K562 (cell line): ENCODE data around the gene AFF1. TPM values are rescaled to one million over a fixed set of nuclear protein-coding genes. Genes with fewer than 3 reads are reported as not detected.

Source experiments
- ARID4B ChIP-seq: sonication (generic); formaldehyde crosslinking; IDR thresholded peaks from 2 replicates; pipeline ENCODE4 v1.8.0; 2022; ENCODE audit warnings: mild to moderate bottlenecking, missing genetic modification reagents
- BHLHE40 ChIP-seq: IDR thresholded peaks from 2 replicates; pipeline ENCODE4 v1.6.1; 2011; ENCODE audit warnings: low read length, improper control_type of control experiment
- CTBP1 ChIP-seq: fragments of 450-650 bp; IDR thresholded peaks from 2 replicates; pipeline ENCODE4 v1.6.1; 2016; ENCODE audit warnings: borderline replicate concordance
- GATAD2B ChIP-seq: fragments of 450-650 bp; IDR thresholded peaks from 2 replicates; pipeline ENCODE4 v1.6.1; 2017; ENCODE audit warnings: mild to moderate bottlenecking, borderline replicate concordance
- GTF2F1 ChIP-seq: IDR thresholded peaks from 2 replicates; pipeline ENCODE4 v1.6.1; 2011; ENCODE audit warnings: low read depth, low read length, improper control_type of control experiment
- HES1 ChIP-seq: fragments of 450-650 bp; IDR thresholded peaks from 2 replicates; pipeline ENCODE4 v1.6.1; 2016; ENCODE audit warnings: low read depth, mild to moderate bottlenecking, moderate library complexity
- HMGN3 ChIP-seq: IDR thresholded peaks from 2 replicates; pipeline ENCODE4 v1.6.1; 2011; ENCODE audit warnings: borderline replicate concordance, low read depth, mild to moderate bottlenecking, mixed read lengths, low read length; ENCODE audit not compliant: insufficient read length; ENCODE audit errors: extremely low read depth
- MXI1 ChIP-seq: IDR thresholded peaks from 2 replicates; pipeline ENCODE4 v1.6.1; 2011; ENCODE audit warnings: low read depth, mild to moderate bottlenecking, improper control_type of control experiment, low read length
- NRF1 ChIP-seq, 2 experiments: fragments of 450-650 bp; IDR thresholded peaks in 1 of 2; conservative IDR thresholded peaks in 1 of 2; 2 replicates each; pipeline ENCODE4 v1.6.1; 2014; ENCODE audit warnings: mild to moderate bottlenecking in 2 of 2
- PRDM10 ChIP-seq: fragments of 450-650 bp; IDR thresholded peaks from 2 replicates; pipeline ENCODE4 v1.6.1; 2018; ENCODE audit not compliant: partially characterized antibody
- SIN3A ChIP-seq, 2 experiments: fragments of 150-350 bp in 1 of 2; IDR thresholded peaks; 2 replicates each; pipeline ENCODE4 v1.6.1; 2011 to 2016; ENCODE audit warnings: borderline replicate concordance in 2 of 2, low read depth in 2 of 2, low read length in 2 of 2, mild to moderate bottlenecking in 2 of 2, moderate library complexity in 2 of 2; ENCODE audit not compliant: control insufficient read depth in 1 of 2
- SOX6 ChIP-seq: fragments of 450-650 bp; IDR thresholded peaks from 2 replicates; pipeline ENCODE4 v1.6.1; 2014; ENCODE audit warnings: mild to moderate bottlenecking
- SUPT5H ChIP-seq: fragments of 450-650 bp; IDR thresholded peaks from 2 replicates; pipeline ENCODE4 v1.6.1; 2016
- VEZF1 ChIP-seq: fragments of 200-800 bp; sonication (Bioruptor generic); IDR thresholded peaks from 2 replicates; pipeline ENCODE4 v1.6.1; 2017; ENCODE audit warnings: missing genetic modification characterization, missing compliant biosample characterization
- ZFX ChIP-seq: sonication (generic); formaldehyde crosslinking; IDR thresholded peaks from 2 replicates; pipeline ENCODE4 v1.8.0; 2022; ENCODE audit warnings: mild to moderate bottlenecking, missing genetic modification reagents, moderate library complexity
- polyA plus RNA-seq, 8 experiments: library from polyadenylated mRNA; depleted of rRNA in 4 of 8; stranded (reverse) in 5 of 8; unstranded in 3 of 8; fragments of >200 nt; fragmentation: Nextera tagmentation in 2 of 8; fragmentation: Illumina TruSeq in 1 of 8; extraction: Ambion mirVana in 2 of 8; extraction: Trizol in 1 of 8; gene quantifications; 2 replicates each; pipeline versions ENCODE4 v1.2.1 to v1.2.3, GENCODE V29; 2011 to 2014; ENCODE audit warnings: inconsistent platforms in 1 of 8, missing spikeins in 1 of 8
- total RNA-seq, 7 experiments: library from RNA; depleted of rRNA in 6 of 7; stranded (reverse); fragments of >200 nt in 6 of 7; fragmentation: Illumina TruSeq in 2 of 7; extraction: Trizol in 2 of 7; gene quantifications; 2 replicates each; pipeline versions ENCODE4 v1.2.1 to v1.2.3, GENCODE V29; 2011 to 2021; ENCODE audit warnings: low replicate concordance in 1 of 7

Gene AFF1
- total and polyA plus RNA-seq, 9 of the 15 experiments (the other 6 are each of a cell fraction or from before 2014, with no cell fraction given), result 4.1 to 47.5 (median 17.2) TPM

- TF ChIP-seq ARID4B (CRISPR knock-in tag), result peak; percentile 63; the same call in 1 of the 2 replicates
- TF ChIP-seq GTF2F1, result no peak
- peak; percentile 86 for TF ChIP-seq ZFX (CRISPR knock-in tag)
- TF ChIP-seq HES1, result 0 out of 2 replicates have a peak, but pooled peaks have one; percentile 11
- peak; percentile 47; the same call in 1 of the 2 replicates for TF ChIP-seq SUPT5H
- TF ChIP-seq GATAD2B, result no peak
- 0 out of 2 replicates have a peak, but pooled peaks have one; percentile 41 for TF ChIP-seq VEZF1 (CRISPR knock-in tag)
- TF ChIP-seq PRDM10, result peak; percentile 54
- TF ChIP-seq HMGN3, result no peak
- peak; percentile 45; the same call in 1 of the 2 replicates for TF ChIP-seq CTBP1
- peak in 1 of 2 experiments; percentile 14; a peak in 1 of 4 replicates for TF ChIP-seq SIN3A (IDR thresholded peaks at IDR 0.05; ENCODE audit: borderline replicate concordance in 2 of 2, control insufficient read depth in 1 of 2, low read depth in 2 of 2, low read length in 2 of 2)
- peak in 1 of 2 experiments; percentile 22; a peak in 1 of 4 replicates for TF ChIP-seq NRF1 (conservative IDR thresholded peaks at IDR 0.05 in 1 of 2, IDR thresholded peaks at IDR 0.05 in 1 of 2)
- peak; percentile 31; the same call in 1 of the 2 replicates for TF ChIP-seq MXI1
- TF ChIP-seq SOX6, result peak; percentile 36; the same call in 1 of the 2 replicates
- peak; percentile 79 for TF ChIP-seq BHLHE40
Measured at GRCh38 chr4:86935853-86936733, 1.3 kb downstream of the AFF1 start (continued).
